Measurements from ENCODE around the gene SSH2.
"Not testable (repeated sequence)": the region's sequence is repeated elsewhere in the genome, so short reads cannot be mapped to it uniquely, and the experiment has no call there.

SSH2 gene

GRCh38 chr17:29873476-29873875 lies 56.6 kb downstream of the SSH2 start:
- Histone ChIP-seq H3K9me3 (ENCODE audit: control insufficient read depth, insufficient read depth, low read length) (no peaks in the 10 kb centered on the region), H3K36me3 (ENCODE audit: control insufficient read depth, insufficient read depth, low read length) (no peaks in the 10 kb centered on the region), H3K9ac (ENCODE audit: low read depth, low read length) (no peak overlapping the region), H3K4me1 (ENCODE audit: control insufficient read depth, insufficient read depth, low read length) (no peaks in the 10 kb centered on the region), H3K27ac (ENCODE audit: low read depth, low read length) (no peak overlapping the region), H3K27me3 (ENCODE audit: control insufficient read depth, insufficient read depth, low read length) (no peaks in the 10 kb centered on the region), H3K4me3 (ENCODE audit: low read depth, low read length) (no peak overlapping the region)

DNA sequence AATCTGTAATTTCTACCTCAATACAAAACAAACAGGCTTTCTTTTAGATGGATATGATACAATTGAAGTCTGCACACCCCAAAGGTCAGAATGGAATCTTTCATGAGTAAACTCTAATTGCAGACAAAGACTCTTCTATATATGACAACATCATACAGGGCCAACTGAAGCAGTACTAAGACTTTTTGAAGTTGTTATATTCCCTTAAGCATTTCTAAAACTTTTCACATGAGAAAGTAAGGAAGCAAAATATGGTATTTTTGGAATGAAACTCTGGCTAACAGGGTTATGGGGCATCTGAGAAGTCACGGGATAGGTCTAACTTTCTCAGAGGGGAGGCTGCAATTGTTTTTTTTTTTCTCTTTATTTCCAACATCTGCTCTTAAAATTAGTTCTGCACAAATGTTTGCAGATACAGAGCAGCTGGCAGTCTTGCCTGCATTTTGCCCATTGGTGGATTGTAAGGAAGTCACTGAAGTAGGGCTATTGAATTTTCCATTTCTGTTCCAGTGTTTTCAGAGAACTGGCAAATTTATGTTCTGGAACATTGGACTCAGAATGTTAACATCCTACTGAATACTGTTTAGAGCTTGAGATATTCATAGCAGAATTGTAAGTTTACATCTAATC lies 59.1 kb downstream of the SSH2 start:
- H3K9me3 ChIP-seq (ENCODE audit: control insufficient read depth, insufficient read depth, low read length) = no peaks in the 10 kb centered on the region
- H3K9ac ChIP-seq (ENCODE audit: low read depth, low read length) = no peak overlapping the region
- no peaks in the 10 kb centered on the region for H3K27me3 ChIP-seq (ENCODE audit: control insufficient read depth, insufficient read depth, low read length)
- H3K27ac ChIP-seq (ENCODE audit: low read depth, low read length) = no peak overlapping the region
- no peak overlapping the region for H3K4me3 ChIP-seq (ENCODE audit: low read depth, low read length)
- peaks cover 17% of the 10 kb centered on the region for H3K4me1 ChIP-seq (ENCODE audit: control insufficient read depth, insufficient read depth, low read length)
- H3K36me3 ChIP-seq (ENCODE audit: control insufficient read depth, insufficient read depth, low read length) = no peaks in the 10 kb centered on the region

DNA sequence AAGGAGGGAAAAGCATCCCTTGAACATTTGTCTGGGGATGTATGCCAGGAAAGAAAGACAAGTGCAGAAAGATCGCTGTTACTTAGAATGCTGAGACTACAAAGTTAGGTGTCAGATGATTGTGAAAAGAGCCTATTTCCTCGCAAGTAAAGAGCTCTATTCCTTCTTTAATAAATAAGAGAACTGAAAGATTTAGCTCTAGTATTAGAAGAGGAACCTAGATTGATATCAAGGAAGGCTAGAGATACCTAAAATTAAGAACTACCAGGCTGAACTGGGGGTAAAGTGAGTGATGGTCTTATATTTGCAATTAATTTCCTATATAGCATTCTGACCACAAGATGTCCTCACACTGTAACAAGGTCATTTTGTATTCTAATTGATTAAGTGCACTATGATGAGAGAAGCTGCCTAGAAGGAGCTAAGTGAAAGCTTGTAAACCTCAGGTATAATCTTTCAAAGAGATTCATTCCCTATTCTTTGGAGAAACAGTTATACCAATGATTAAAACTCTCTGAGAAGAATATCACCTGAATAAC lies 62.3 kb downstream of the SSH2 start:
- no peaks in the 10 kb centered on the region for H3K27me3 ChIP-seq (ENCODE audit: control insufficient read depth, insufficient read depth, low read length)
- no peaks in the 10 kb centered on the region for H3K36me3 ChIP-seq (ENCODE audit: control insufficient read depth, insufficient read depth, low read length)
- H3K4me1 ChIP-seq (ENCODE audit: control insufficient read depth, insufficient read depth, low read length) = peaks cover 28% of the 10 kb centered on the region
- no peak overlapping the region for H3K4me3 ChIP-seq (ENCODE audit: low read depth, low read length)
- no peaks in the 10 kb centered on the region for H3K9me3 ChIP-seq (ENCODE audit: control insufficient read depth, insufficient read depth, low read length)
- no peak overlapping the region for H3K9ac ChIP-seq (ENCODE audit: low read depth, low read length)
- no peak overlapping the region for H3K27ac ChIP-seq (ENCODE audit: low read depth, low read length)

DNA sequence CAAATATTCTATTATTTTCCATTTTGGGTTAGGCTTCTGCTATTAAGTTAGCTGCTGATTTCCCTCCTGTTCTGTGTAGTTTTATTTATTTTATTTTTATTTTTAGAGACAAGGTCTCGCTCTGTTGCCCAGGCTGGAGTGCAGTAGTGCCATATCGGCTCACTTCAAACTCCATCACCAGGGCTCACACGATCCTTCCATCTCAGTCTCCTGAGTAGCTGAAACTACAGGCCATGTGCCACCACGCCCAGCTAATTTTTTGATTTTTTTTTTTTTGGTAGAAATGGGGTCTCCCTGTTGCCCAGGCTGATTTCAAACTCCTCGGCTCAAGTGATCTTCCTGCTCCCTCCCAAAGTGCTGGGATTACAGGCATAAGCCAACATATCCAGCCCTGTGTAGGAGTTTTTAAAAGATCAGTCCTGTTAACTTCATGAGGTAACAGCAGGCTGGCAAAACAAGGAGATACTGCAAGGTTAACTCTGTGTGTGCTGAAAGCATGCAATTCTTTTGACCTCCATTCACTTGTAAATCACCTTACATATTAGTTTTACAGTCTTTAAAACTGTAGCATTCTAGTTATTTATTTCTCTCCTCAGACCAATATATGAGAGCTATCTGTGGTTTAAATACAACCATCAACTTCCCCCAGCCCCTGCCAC lies 63.2 kb downstream of the SSH2 start:
- no peaks in the 10 kb centered on the region for H3K36me3 ChIP-seq (ENCODE audit: control insufficient read depth, insufficient read depth, low read length)
- peak overlapping the region; percentile 50 for H3K27ac ChIP-seq (ENCODE audit: low read depth, low read length)
- H3K9ac ChIP-seq (ENCODE audit: low read depth, low read length) = no peak overlapping the region
- H3K9me3 ChIP-seq (ENCODE audit: control insufficient read depth, insufficient read depth, low read length) = no peaks in the 10 kb centered on the region
- no peaks in the 10 kb centered on the region for H3K27me3 ChIP-seq (ENCODE audit: control insufficient read depth, insufficient read depth, low read length)
- no peak overlapping the region for H3K4me3 ChIP-seq (ENCODE audit: low read depth, low read length)
- peaks cover 28% of the 10 kb centered on the region for H3K4me1 ChIP-seq (ENCODE audit: control insufficient read depth, insufficient read depth, low read length)

DNA sequence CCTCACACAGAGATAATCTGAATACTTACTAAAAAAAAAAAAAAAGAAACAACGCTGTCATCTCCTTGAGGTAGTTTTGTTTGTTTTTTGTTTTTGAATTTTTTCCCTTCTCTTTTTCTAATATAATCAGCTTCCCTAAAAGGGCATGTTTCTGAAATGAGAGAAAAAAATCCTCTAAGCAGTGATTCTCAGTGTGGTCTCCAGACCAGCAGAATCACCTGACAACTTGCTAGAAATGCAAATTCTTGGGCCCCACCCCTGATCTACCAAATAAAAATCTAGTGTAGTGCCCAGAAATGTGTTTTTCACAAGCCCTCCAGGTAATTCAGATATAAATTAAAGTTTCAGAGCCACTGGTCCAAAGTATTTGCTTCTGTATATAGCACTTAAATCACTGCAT lies 65.4 kb downstream of the SSH2 start:
- Histone ChIP-seq H3K4me1 (ENCODE audit: control insufficient read depth, insufficient read depth, low read length) (peaks cover 28% of the 10 kb centered on the region), H3K9ac (ENCODE audit: low read depth, low read length) (no peak overlapping the region), H3K9me3 (ENCODE audit: control insufficient read depth, insufficient read depth, low read length) (no peaks in the 10 kb centered on the region), H3K27me3 (ENCODE audit: control insufficient read depth, insufficient read depth, low read length) (no peaks in the 10 kb centered on the region), H3K27ac (ENCODE audit: low read depth, low read length) (no peak overlapping the region), H3K4me3 (ENCODE audit: low read depth, low read length) (no peak overlapping the region), H3K36me3 (ENCODE audit: control insufficient read depth, insufficient read depth, low read length) (no peaks in the 10 kb centered on the region)

DNA sequence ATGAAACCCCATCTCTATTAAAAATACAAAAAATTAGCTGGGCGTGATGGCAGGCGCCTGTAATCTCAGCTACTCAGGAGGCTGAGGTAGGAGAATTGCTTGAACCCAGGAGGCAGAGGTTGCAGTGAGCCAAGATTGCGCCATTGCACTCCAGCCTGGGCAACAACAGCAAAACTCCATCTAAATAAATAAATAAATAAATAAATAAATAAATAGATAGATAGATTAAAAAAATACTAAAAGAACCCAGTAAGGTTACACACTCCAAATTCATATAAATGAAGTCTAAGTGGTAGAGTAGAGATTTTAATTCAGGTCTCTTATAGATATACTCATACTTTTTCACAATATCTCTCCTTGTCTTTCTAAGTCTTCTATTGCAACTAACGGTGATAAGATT lies 65.9 kb downstream of the SSH2 start:
- H3K27me3 ChIP-seq (ENCODE audit: control insufficient read depth, insufficient read depth, low read length); H3K9me3 ChIP-seq (ENCODE audit: control insufficient read depth, insufficient read depth, low read length); H3K36me3 ChIP-seq (ENCODE audit: control insufficient read depth, insufficient read depth, low read length); H3K9ac ChIP-seq (ENCODE audit: low read depth, low read length); H3K27ac ChIP-seq (ENCODE audit: low read depth, low read length); H3K4me3 ChIP-seq (ENCODE audit: low read depth, low read length): not testable (repeated sequence)
- H3K4me1 ChIP-seq (ENCODE audit: control insufficient read depth, insufficient read depth, low read length) = peaks cover 28% of the 10 kb centered on the region

DNA sequence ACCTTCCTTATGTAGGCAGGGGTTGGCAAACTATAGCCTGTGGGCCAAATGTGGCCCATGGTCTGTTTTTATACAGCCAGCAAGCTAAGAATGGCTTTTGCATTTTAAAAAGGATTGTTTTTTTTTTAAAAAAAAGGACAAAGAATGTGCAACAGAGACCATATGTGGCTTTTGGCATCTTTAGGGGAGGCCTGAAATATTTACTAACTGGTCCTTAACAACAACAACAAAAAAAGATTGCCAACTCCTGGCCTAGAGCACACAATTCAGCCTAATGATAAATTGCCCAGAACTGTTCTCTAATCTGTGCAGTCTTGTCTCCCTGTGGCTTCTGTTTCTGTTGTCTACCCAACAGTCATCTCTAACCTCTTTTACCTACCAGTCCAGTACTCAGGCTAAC lies 67.1 kb downstream of the SSH2 start:
- Histone ChIP-seq H3K9me3 (ENCODE audit: control insufficient read depth, insufficient read depth, low read length) (no peaks in the 10 kb centered on the region), H3K36me3 (ENCODE audit: control insufficient read depth, insufficient read depth, low read length) (no peaks in the 10 kb centered on the region), H3K9ac (ENCODE audit: low read depth, low read length) (no peak overlapping the region), H3K27ac (ENCODE audit: low read depth, low read length) (no peak overlapping the region), H3K4me3 (ENCODE audit: low read depth, low read length) (no peak overlapping the region), H3K27me3 (ENCODE audit: control insufficient read depth, insufficient read depth, low read length) (no peaks in the 10 kb centered on the region), H3K4me1 (ENCODE audit: control insufficient read depth, insufficient read depth, low read length) (peaks cover 28% of the 10 kb centered on the region)

DNA sequence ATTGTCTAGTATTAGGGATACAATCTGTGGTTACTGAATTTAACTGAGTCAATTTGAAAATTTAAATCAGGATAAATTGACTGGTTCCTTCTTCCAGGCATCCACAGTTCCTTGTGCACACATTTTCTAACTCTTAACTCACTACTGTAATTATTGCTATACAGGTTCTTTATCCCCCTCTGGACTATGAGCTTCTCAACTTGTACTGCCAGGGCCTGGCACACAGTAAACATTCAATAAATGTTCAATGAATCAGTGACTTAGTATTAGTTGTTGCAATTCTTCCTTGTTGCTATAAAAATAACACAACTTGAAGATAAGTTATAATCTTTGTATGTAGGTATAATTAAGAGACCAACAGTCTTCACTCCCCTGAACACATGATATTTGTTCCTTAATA lies 67.9 kb downstream of the SSH2 start:
- Histone ChIP-seq H3K4me1 (ENCODE audit: control insufficient read depth, insufficient read depth, low read length) (peaks cover 22% of the 10 kb centered on the region), H3K27ac (ENCODE audit: low read depth, low read length) (no peak overlapping the region), H3K9me3 (ENCODE audit: control insufficient read depth, insufficient read depth, low read length) (no peaks in the 10 kb centered on the region), H3K4me3 (ENCODE audit: low read depth, low read length) (no peak overlapping the region), H3K9ac (ENCODE audit: low read depth, low read length) (no peak overlapping the region), H3K36me3 (ENCODE audit: control insufficient read depth, insufficient read depth, low read length) (no peaks in the 10 kb centered on the region), H3K27me3 (ENCODE audit: control insufficient read depth, insufficient read depth, low read length) (no peaks in the 10 kb centered on the region)

DNA sequence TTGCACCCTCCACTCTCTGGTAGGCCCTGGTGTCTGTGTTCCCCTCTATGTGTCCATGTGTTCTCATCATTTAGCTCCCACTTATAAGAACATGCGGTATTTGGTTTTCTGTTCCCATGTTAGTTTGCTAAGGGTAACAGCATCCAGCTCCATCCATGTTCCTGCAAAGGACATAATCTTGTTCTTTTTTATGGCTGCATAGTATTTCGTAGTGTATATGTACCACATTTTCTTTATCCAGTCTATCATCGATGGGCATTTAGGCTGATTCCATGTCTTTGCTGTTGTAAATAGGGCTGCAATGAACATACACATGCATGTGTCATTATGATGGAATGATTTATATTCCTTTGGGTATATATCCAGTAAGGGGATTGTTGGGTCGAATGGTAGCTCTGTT lies 70.6 kb downstream of the SSH2 start:
- not testable (repeated sequence) for H3K9me3 ChIP-seq (ENCODE audit: control insufficient read depth, insufficient read depth, low read length); H3K36me3 ChIP-seq (ENCODE audit: control insufficient read depth, insufficient read depth, low read length)

DNA sequence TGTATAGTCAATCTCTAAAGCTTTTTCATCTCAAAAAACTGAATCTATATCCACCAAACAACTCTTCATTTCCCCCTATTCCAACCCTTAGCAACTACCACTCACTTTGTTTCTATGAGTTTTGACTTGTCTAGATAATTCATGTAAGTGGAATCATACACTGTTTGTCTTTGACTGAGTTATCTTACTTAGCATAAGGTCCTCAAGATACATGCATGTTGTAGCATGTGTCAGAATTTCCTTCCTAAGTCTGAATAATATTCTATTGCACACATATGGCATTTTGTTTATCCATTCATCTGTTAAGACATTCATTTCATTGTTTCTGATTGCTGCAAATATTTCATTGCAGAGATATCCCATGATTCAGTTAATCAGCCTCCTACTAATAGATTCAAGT lies 72.2 kb downstream of the SSH2 start:
- Histone ChIP-seq H3K9ac (ENCODE audit: low read depth, low read length) (no peak overlapping the region), H3K27ac (ENCODE audit: low read depth, low read length) (no peak overlapping the region), H3K9me3 (ENCODE audit: control insufficient read depth, insufficient read depth, low read length) (no peaks in the 10 kb centered on the region), H3K4me1 (ENCODE audit: control insufficient read depth, insufficient read depth, low read length) (no peaks in the 10 kb centered on the region), H3K36me3 (ENCODE audit: control insufficient read depth, insufficient read depth, low read length) (no peaks in the 10 kb centered on the region), H3K27me3 (ENCODE audit: control insufficient read depth, insufficient read depth, low read length) (no peaks in the 10 kb centered on the region), H3K4me3 (ENCODE audit: low read depth, low read length) (no peak overlapping the region)

More for the DNA sequence above, 70.6 kb downstream of the SSH2 start:
- not testable (repeated sequence) for H3K4me1 ChIP-seq (ENCODE audit: control insufficient read depth, insufficient read depth, low read length); H3K27ac ChIP-seq (ENCODE audit: low read depth, low read length); H3K9ac ChIP-seq (ENCODE audit: low read depth, low read length); H3K27me3 ChIP-seq (ENCODE audit: control insufficient read depth, insufficient read depth, low read length); H3K4me3 ChIP-seq (ENCODE audit: low read depth, low read length)

DNA sequence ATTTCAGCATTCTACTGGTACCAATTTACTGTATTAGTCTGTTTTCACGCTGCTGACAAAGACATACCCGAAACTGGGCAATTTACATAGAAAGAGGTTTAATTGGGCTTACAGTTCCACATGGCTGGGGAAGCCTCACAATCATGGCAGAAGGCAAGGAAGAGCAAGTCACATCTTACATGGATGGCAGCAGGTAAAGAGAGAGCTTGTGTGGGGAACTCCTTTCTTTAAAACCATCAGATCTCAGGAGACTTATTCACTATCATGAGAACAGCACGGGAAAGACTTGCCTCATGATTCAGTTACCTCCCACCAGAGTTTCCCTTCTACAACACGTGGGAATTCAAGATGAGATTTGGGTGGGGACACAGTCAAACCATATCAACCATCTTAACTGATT lies 72.9 kb downstream of the SSH2 start:
- H3K4me1 ChIP-seq (ENCODE audit: control insufficient read depth, insufficient read depth, low read length); H3K27me3 ChIP-seq (ENCODE audit: control insufficient read depth, insufficient read depth, low read length); H3K4me3 ChIP-seq (ENCODE audit: low read depth, low read length); H3K9me3 ChIP-seq (ENCODE audit: control insufficient read depth, insufficient read depth, low read length); H3K27ac ChIP-seq (ENCODE audit: low read depth, low read length); H3K36me3 ChIP-seq (ENCODE audit: control insufficient read depth, insufficient read depth, low read length); H3K9ac ChIP-seq (ENCODE audit: low read depth, low read length): not testable (repeated sequence)
